Glutamatergic neuron (in vitro differentiated cells): ENCODE data around the gene GMNC. TPM values are rescaled to one million over a fixed set of nuclear protein-coding genes. Genes with fewer than 3 reads are reported as not detected.

Experiments used
- DNase-seq: peaks from one replicate; pipeline ENCODE4 v3.0.0; 2022
- H3K27ac Mint-ChIP-seq: one replicate; pipeline ENCODE4 v1.8.0; 2020; ENCODE audit warnings: mild to moderate bottlenecking, mixed read lengths, inconsistent platforms; ENCODE audit not compliant: unreplicated experiment
- H3K27me3 Mint-ChIP-seq: one replicate; pipeline ENCODE4 v1.8.0; 2020; ENCODE audit warnings: mild to moderate bottlenecking, moderate library complexity, mixed read lengths, inconsistent platforms; ENCODE audit not compliant: unreplicated experiment
- H3K36me3 Mint-ChIP-seq: one replicate; pipeline ENCODE4 v1.8.0; 2020; ENCODE audit warnings: mild to moderate bottlenecking, mixed read lengths, inconsistent platforms; ENCODE audit not compliant: unreplicated experiment
- H3K4me1 Mint-ChIP-seq: one replicate; pipeline ENCODE4 v1.8.0; 2020; ENCODE audit warnings: mild to moderate bottlenecking, low read depth, mixed read lengths, inconsistent platforms; ENCODE audit not compliant: unreplicated experiment
- H3K4me3 Mint-ChIP-seq: one replicate; pipeline ENCODE4 v1.8.0; 2020; ENCODE audit warnings: mild to moderate bottlenecking, mixed read lengths, inconsistent platforms; ENCODE audit not compliant: unreplicated experiment
- H3K9me3 Mint-ChIP-seq: one replicate; pipeline ENCODE4 v1.8.0; 2020; ENCODE audit warnings: mild to moderate bottlenecking, moderate library complexity, mixed read lengths, inconsistent platforms; ENCODE audit not compliant: unreplicated experiment
- CTCF ChIP-seq: fragments of 200-600 bp; sonication (generic); IDR thresholded peaks from one replicate; pipeline ENCODE4 v1.5.0; 2021; ENCODE audit not compliant: partially characterized antibody, unreplicated experiment
- total RNA-seq: library from RNA; stranded (reverse); fragmentation: NEBNext Ultra II Directional; extraction: Animal tissue kit (Norgen Biotek cat#: 25700); gene quantifications from one replicate; pipeline ENCODE4 v1.2.1, GENCODE V29; 2021; ENCODE audit not compliant: unreplicated experiment

GMNC gene
- total RNA-seq, 1 donor from 2014 or later = 0.64 TPM

- TF ChIP-seq CTCF = no peak
- H3K36me3 Mint-ChIP-seq = no peaks in the 10 kb centered on the region
- H3K9me3 Mint-ChIP-seq = no peaks in the 10 kb centered on the region
- no peak overlapping the region for H3K27ac Mint-ChIP-seq
- H3K4me3 Mint-ChIP-seq = no peak overlapping the region
- no peaks in the 10 kb centered on the region for H3K27me3 Mint-ChIP-seq
- peaks cover 3% of the 10 kb centered on the region for H3K4me1 Mint-ChIP-seq
- DNase-seq = no peak
These were observed 8.4 kb downstream of the GMNC start for GRCh38 chr3:190854062-190854461.

GRCh38 chr3:190853464-190853863 is 9.0 kb downstream of the GMNC start:
- DNase-seq = no peak
- Mint-ChIP-seq H3K27me3 (no peaks in the 10 kb centered on the region), H3K4me3 (no peak overlapping the region), H3K9me3 (no peaks in the 10 kb centered on the region), H3K27ac (no peak overlapping the region), H3K4me1 (peaks cover 4% of the 10 kb centered on the region), H3K36me3 (no peaks in the 10 kb centered on the region)
- TF ChIP-seq CTCF = no peak

GRCh38 chr3:190849607-190850006 is 12.9 kb downstream of the GMNC start:
- TF ChIP-seq CTCF = no peak
- H3K9me3 Mint-ChIP-seq = no peaks in the 10 kb centered on the region
- no peaks in the 10 kb centered on the region for H3K36me3 Mint-ChIP-seq
- no peak overlapping the region for H3K4me3 Mint-ChIP-seq
- H3K4me1 Mint-ChIP-seq = peaks cover 4% of the 10 kb centered on the region
- H3K27ac Mint-ChIP-seq = no peak overlapping the region
- H3K27me3 Mint-ChIP-seq = no peaks in the 10 kb centered on the region
- no peak for DNase-seq

- Mint-ChIP-seq H3K27ac (no peak overlapping the region), H3K36me3 (no peaks in the 10 kb centered on the region), H3K4me1 (peaks cover 4% of the 10 kb centered on the region), H3K27me3 (no peaks in the 10 kb centered on the region), H3K9me3 (no peaks in the 10 kb centered on the region), H3K4me3 (no peak overlapping the region)
- no peak for DNase-seq
- TF ChIP-seq CTCF = no peak
These were observed 13.6 kb downstream of the GMNC start for GRCh38 chr3:190848870-190849269.

- H3K9me3 Mint-ChIP-seq = no peaks in the 10 kb centered on the region
- no peaks in the 10 kb centered on the region for H3K36me3 Mint-ChIP-seq
- H3K4me3 Mint-ChIP-seq = no peak overlapping the region
- no peaks in the 10 kb centered on the region for H3K27me3 Mint-ChIP-seq
- no peak for DNase-seq
- H3K4me1 Mint-ChIP-seq = peaks cover 4% of the 10 kb centered on the region
- no peak for TF ChIP-seq CTCF
- no peak overlapping the region for H3K27ac Mint-ChIP-seq
These were observed 15.1 kb downstream of the GMNC start for GRCh38 chr3:190847436-190847835.
